GM21619 (cell line): ENCODE results near the gene POLR1E.

Experiments
- ATAC-seq: cut with Tn5 transposase; IDR thresholded peaks from one replicate; pipeline ENCODE4 v1.9.1; 2021; ENCODE audit not compliant: unreplicated experiment

Gene POLR1E, protein sequence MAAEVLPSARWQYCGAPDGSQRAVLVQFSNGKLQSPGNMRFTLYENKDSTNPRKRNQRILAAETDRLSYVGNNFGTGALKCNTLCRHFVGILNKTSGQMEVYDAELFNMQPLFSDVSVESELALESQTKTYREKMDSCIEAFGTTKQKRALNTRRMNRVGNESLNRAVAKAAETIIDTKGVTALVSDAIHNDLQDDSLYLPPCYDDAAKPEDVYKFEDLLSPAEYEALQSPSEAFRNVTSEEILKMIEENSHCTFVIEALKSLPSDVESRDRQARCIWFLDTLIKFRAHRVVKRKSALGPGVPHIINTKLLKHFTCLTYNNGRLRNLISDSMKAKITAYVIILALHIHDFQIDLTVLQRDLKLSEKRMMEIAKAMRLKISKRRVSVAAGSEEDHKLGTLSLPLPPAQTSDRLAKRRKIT

DNA sequence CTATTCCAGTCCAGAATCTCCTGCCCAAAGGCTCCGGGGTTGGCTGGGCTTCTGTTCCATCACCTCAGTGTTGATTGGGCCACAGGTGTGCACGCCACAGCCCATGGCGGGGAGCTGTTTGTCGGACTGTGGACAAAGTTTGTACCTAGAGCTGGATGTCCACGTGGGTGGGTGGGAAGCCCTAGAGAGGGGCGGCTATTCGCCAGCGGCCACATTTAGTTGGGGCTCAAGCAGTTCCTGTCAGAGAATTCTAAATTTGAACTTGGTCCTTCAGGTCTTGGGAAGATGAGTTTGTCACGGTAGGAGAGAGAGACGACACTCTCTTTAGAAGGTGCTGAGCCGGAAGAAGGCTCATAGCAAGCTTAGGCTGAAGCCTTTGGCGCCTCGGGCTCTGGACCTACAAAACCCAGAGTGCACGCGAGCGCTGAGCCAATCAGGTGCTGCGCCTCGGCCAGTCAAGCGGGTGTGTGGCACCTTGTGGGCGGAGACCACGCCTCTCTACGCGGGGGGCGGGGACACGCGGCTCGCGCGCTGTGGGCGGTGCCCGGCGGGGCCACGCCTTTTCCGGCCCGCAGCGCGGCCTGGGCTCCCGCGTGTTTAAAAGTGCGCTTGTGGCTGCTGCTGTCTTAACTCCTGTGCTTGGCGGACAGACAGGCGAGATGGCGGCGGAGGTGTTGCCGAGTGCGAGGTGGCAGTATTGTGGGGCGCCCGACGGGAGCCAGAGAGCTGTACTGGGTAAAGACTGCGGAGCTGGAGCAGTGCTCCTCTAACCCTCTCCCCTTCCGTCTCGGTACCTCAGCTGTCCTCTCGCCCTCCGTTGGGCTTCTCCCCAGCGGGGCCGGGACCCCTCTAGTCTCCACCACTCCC, at the start of gene POLR1E:
Gene POLR1E (plus strand): TSS at position 560 of the 867 bp plus-strand sequence. CDS start 100 bp downstream, at position 660.
- peak; percentile 98 for ATAC-seq

DNA sequence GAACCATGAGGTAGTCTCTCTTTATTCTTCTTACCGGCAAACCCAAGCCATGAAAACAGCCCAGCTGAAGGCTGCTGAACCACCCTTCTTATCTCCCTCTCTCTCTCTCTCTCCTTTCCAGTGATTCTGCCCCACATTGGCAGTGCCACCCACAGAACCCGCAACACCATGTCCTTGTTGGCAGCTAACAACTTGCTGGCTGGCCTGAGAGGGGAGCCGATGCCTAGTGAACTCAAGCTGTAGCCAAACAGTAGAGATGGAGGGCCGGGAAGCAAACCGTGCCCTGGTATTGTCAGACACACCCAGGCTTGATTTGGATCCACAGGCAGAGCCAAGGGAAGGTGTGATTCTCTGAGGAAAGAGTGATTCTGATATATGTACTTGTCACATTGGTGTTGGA, 49.2 kb upstream of the POLR1E start:
- ATAC-seq, result no peak

DNA sequence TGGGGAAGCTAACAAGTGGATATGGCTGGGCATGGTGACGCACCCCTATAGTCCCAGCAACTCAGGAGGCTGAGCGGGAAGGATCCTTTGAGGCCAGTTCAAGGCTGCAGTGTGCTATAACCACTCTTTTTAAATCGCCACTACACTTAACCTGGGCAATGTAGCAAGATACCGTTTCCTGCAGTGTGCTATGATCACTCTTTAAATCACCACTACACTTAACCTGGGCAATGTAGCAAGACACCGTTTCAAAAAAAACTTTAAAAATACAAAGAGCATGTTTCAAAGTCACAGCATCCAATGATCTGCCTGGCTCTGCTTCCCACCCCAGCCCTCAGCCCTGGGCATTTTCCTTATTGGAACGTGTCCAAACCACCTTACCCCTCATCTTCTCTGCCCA, 48.7 kb upstream of the POLR1E start:
- no peak for ATAC-seq

DNA sequence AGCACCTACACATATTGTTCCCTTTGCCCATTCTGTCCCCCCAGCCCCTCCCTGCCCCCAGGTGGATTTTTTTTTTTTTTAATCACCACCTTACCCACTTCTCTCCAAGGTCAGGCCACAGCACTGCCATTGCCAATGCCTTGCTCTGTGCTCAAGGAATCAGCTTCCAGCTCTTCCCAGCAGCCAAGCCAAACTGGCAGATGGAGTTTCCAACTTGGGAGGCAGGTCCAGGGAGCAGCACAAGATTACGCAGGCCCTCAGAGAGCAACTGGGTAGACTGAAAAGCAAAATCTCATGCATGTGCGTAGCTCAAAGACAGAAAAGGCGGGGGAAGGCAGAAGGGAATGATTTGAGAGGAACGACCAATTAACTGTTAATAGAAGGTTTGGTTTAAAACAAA, 48.1 kb upstream of the POLR1E start:
- ATAC-seq, result no peak

DNA sequence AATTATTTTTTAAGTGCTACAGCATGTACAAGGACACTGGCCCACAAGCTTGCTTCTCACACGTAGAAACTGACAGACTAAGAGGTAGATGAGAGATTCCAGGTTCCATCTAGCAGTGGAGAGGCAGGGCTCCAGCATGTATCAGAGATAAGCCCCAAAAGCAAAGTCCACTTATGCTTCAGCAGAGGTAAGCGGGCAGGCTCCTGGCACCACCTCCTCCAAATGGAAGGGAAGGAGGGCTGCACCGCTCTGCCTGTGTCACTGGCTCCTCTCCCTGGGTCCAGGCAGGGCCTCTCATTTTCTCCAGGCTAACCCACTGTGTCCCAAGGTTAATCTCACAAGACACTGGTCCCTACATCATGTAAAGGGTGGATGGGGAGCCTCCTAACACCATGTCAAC, 47.4 kb upstream of the POLR1E start:
- no peak for ATAC-seq

DNA sequence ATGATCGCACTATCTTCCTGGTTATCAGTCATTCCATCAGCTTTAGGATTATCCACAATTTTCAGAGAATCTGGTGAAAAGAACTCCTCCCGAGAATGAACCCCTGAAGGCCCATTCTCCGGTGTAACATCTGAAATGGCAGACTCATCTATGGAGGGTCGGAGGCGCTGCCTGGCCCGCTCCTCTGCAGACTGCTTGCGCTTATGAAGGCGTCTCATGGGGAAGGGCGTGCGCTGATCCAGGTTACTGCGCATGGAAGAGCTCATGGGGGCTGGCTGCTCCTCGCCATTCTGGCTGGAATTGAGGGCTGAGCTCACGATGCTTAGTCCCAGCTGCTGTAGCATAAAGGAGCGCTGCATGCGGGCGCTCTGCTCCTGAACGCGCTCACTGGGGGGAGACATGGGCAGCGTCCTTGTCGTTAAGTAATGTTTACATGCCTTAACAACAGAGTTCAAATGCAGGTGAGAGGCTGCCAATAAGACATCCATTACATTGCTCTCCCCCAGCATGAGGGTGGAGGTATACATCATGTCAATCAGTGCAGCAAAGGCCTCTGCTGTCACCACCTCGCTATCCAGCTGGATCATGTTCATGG, 43.9 kb upstream of the POLR1E start:
- no peak for ATAC-seq

DNA sequence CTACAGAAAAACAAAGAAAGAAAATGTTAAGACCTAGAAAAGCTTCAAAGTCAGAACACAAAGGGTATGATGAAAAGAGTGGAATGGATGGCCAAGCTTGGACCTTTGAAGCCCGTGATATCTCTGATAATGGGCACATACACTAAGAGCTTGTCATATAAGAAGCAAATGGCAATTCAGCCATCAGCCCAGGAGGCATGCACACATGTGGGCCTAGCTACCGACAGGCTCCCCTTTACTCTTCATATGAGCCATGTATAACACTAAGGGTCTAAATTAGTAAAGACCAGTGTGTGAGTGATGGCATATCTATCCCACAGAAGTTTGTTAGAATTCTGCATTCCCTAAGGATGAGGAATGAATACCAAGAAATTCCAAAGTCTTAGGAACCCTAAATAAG, 43.2 kb upstream of the POLR1E start:
- no peak for ATAC-seq

DNA sequence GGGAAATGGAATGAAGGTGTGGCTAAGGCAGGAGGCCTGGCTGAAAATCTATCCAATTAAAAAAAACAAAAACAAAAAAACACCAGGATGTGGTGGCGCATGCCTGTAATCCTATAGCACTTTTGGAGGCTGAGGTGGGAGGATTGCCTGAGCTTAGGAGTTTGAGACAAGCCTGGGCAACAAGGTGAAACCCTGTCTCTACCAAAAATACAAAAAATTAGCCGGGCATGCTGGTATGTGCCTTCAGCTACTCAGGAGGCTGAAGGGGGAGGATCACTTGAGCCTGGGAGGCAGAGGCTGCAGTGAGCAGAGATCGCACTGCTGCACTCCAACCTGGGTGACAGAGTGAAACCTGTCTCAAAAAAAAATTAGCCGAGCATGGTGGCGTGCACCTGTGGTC, 42.2 kb upstream of the POLR1E start:
- ATAC-seq, result no peak

DNA sequence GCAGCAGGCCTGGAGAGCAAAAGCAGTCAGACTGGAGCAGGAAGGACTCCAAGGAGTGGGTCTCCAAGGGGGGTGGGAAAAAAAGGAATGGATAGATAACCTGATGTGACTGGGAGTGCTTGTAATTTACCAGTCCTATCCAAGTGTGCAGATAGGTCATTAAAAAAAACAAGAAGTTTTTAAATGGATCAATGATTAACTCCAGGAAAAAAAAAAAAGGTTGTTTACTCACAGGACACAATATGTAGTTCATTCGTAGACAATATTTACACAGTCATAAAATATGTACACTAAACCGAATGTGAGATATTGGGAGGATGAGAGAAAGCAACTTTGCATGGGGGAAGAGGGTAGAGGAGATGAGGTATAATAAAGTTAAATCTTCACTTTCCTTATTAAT, 40.9 kb upstream of the POLR1E start:
- no peak for ATAC-seq

DNA sequence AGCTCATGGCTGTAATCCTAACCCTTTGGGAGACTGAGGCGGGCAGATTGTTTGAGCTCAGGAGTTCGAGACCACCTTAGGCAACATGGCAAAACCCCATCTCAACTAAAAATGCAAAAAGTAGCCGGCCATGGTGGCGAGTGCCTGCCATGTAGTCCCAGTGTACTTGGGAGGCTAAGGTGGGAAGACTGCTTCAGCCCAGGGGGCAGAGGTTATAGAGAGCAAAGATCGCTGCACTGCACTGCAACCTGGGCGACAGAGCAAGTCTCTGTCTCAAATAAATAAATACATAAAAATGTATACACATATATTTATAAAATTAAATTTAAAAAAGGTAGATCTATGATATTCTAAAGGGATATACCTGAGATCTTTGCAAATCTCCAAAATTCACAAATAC, 39.9 kb upstream of the POLR1E start:
- ATAC-seq, result no peak

DNA sequence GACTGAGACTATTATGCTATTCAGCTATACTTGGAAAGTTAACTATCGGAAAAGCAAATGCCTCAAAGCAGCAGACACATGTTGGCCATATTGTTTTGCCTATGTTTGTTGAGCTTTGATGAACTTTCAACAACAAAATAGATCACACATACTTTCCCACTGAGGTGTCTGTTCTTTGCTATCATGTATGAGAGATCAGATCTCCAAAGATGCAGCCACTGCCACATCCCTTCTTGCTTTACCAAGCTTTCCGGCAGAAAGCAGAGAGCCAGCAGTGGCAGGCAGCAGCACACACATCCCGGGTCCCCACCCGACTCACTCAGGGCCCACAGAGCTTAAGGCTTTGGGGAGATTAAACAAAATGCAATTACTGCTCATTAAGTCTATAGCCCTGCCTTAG, 39.3 kb upstream of the POLR1E start:
- ATAC-seq, result no peak

DNA sequence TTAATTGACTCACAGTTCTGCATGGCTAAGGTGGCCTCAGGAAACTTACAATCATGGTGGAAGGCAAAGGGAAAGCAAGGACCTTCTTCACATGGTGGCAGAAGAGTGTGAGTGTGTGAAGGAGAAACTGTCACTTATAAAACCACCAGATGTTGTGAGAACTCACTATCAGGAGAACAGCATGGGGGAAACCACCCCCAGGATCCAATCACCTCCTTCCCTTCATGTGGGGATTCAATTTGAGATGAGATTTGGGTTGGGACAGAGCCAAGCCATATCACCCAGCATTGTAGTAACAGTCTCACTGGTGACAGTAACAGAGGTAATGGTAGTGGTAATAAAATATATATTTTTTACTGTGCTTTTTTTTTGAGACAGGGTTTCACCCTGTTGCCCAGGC, 38.6 kb upstream of the POLR1E start:
- ATAC-seq, result no peak

DNA sequence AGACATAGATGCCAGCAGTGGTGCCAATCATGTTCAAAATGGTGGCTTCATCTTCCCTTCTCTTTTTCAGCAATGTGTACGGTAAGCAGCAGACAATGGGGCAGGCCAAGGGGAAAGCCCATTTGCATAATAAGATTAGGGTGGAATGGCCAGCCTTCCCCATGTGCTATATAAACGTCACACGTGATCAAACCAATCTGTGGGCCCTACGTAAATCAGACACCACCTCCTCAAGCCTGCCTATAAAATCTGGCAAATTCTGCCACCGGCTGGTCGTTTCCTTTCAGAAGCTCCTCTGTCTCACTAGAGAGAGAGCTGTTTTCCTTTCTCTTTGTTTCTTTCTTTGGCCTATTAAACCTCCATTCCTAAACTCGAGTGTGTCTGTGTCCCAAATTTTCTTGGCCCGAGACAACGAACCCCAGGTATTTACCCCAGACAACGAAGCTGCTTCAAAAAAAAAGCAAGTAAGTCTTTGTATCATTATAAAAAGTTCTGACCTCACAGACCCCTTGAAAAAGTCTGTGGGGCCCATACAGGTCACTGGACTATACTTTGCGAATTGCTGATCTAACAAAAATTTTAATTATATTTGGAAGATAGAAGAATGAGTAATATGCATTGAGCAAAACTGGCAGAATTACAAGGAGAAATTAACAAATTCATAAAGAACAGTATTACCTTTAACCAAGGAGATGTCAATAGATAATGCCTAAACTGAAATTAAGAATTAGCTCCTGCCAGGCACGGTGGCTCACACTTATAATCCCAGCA, 35.7 kb upstream of the POLR1E start:
- no peak for ATAC-seq

DNA sequence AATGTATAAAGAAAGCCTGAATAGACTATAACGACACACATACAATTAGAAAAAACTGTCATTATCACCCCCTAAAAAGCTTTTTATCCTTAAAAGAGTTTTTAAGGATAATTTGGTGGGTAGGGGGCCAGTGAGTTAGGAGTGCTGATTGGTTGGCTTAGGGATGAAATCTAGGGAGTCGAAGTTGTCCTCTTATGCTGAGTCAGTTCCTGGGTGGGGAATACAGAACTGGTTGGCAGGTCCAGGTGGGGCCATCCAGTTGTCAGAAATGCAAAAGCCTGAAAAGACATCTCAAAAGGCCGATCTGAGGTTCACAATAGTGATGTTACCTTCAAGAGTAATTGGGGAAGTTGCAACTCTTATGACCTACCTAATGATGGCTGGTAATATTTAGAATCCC, 34.1 kb upstream of the POLR1E start:
- ATAC-seq, result no peak

DNA sequence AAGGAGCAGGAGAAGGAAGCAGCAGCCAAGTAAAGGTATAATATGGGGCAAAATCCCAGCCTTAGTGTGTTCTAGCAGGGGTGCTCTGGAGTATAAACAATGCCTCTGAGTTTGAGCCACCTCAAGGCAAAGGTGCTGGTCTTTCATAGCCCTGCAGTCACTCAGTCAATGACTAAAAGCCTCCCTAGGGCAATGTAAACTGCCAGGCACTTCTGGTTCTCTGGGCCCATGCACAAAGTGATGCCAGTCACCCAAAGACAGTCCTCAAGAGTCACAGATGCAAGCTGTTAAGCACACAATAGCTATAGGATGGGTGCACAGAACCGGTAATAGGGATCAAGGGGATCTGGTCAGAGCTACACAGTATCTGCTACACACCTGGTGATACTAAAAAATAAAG, 33.1 kb upstream of the POLR1E start:
- ATAC-seq, result no peak

DNA sequence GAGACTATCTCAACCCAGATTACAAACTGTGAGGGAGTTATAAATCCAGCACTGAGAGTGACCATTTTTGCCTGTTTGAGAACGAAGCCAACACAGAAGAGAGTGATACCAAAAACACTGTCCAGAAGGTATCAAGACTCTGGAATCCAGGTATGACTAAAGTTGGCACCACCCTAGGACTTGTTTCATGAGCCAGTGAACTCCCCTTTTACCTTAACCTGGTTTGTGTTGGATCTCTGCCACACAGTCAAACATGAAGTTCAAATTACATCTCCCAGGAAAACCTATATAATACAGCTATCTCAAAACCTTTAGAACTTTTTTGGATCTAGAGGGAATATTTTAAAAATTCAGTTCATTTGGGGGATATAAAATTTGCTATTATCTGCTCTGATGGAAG, 31.9 kb upstream of the POLR1E start:
- no peak for ATAC-seq

DNA sequence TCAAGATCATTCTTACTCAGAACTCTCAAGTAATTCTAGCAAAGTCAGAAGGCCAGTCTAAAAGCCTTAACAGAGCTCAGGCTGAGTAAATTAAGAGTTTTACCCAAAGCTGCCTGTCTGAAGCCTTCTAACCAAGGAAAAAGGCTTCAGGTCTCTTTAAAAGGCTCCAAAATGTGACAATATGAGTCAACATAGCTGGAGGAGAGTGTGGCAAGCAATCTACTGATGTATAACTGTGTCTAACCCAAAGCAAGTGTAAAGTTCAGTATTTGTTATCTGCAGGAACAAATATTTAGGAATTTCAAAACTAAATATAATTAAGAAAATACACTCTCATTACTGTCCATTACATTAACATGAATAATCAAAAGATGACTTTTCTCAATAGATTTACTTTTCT, 31.5 kb upstream of the POLR1E start:
- ATAC-seq, result no peak

DNA sequence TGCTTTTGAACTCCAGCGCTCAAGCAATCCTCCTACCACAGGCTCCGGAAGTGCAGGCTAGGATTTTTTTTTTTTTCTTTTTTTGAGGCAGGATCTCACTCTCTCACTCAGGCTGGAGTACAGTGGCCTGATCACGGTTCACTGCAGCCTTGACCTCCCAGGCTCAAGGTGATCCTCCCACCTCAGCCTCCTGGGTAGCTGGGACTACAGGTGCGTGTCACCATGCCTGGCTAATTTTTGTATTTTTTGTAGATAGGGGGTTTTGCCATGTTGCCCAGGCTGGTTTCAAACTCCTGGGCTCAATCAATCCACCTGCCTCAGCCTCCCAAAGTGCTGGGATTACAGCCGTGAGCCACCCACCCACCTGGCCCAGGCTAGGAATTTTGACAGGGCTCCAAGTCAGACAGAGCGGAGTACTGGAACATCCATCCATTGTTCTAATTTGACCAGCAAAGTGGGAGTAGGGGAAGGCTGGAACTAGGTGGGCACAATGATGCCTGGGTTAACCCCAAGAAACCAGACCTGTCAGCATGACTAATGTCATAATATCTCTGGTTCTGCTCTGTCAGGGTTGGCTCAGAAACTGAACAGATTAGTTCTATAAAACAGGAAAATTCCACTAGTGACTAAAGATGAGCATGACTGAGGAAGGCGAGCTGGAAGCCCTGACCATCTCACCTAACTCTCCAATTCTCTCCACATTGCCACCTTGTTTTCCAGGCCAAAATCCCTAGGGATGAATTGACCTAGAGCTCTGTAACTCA, 29.7 kb upstream of the POLR1E start:
- ATAC-seq, result no peak

DNA sequence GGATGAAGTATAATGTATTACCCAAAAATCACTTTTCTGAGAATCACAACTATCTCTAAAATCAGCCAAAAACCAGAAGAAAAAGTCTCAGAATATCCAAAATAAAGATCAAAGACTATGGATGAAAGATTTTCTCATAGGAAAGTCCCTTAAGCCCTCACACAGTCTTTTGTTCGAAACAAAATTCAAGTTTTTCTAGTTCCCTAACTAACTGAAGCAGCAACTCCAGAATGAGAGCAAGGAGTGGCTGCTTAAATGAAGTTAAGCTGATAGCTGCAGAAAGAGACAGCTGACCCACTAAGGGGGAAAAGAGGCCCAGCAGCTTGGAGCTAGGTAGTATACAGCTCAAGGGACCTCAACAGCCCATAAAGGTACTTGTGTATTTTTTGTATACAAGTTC, 28.9 kb upstream of the POLR1E start:
- ATAC-seq, result no peak

DNA sequence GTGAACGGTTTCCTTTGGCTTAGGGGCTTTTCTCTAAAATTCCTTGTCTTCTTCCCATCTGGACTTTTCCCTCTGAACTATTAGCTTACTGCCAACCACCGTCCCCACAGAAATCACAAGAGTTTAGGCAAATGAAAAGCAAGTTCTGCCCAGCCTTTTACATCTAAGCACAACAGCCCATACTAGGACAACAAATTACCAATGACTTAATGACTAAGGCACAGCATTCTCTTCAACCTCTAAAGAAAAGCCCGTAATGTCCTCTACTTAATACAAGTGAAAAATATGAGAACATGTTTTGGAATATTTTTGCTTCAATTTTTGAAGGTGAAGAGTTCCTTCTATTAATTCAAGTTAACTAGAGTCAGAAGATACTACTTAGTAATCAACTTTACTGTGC, 21.7 kb upstream of the POLR1E start:
- no peak for ATAC-seq
